ENCODE data around the gene LMF2.
A peak's percentile ranks its signal among the peaks of the same experiment; 100 is the strongest.

The LMF2 gene

GRCh38 chr22:50485221-50486131 lies 22.0 kb downstream of the LMF2 start:
- no peak for TF ChIP-seq CTCF (IDR thresholded peaks at IDR 0.05; ENCODE audit: low read depth, low read length)
- no peak overlapping the region for H3K4me3 ChIP-seq (replicated peaks in 1 of 2; ENCODE audit: low read depth in 2 of 2, low read length in 2 of 2)
- no peak for DNase-seq (ENCODE audit: low read depth in 2 of 2)

DNA sequence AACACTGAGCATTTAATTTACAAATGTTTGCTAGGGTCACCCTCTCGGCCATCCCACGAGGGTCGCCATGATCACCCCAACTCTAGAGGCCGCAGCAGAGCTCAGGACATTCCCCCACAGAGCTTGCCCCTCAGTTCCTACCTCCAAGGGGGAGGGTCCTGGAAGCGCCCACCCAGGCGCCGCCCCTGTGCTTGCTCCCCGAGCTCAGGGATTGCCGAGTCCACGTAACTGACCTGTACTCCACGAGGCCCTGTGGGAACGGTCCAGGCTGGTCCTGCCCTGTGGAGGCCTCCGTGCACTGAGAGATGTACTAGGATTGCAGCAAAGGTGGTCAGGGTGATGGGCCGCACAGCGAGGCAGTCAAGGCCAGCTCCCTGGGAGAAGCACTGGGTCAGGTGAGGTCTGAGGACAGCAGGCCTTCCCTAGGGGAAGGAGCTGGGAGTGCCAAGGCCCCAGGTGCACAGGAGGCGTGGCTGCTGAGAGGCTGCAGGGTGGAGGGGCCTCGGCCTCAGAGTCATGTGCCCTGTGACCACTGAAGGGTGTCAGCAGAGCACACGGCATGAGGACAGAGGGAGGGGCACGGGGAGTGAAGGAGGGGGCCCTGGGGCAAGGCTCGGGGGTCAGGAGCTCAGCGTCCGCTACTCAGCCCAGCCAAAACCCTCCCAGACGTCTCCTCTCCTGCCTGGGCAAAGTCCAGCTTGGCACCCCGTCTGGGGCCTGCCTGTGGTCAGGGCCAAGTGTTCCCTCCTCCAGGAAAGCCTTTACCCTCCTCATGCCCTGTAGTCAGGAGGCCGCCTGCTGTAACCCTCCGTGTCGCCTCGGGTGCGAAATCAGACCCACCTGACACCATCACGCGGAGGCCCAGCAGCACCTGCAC lies 23.3 kb downstream of the LMF2 start:
- no peak for DNase-seq (ENCODE audit: low read depth in 2 of 2)
- H3K4me3 ChIP-seq (replicated peaks in 1 of 2; ENCODE audit: low read depth in 2 of 2, low read length in 2 of 2), result no peak overlapping the region
- TF ChIP-seq CTCF (IDR thresholded peaks at IDR 0.05; ENCODE audit: low read depth, low read length), result no peak

- no peak overlapping the region for H3K4me3 ChIP-seq (replicated peaks in 1 of 2; ENCODE audit: low read depth in 2 of 2, low read length in 2 of 2)
- no peak for DNase-seq (ENCODE audit: low read depth in 2 of 2)
- TF ChIP-seq CTCF (IDR thresholded peaks at IDR 0.05; ENCODE audit: low read depth, low read length), result no peak
Observed at GRCh38 chr22:50483556-50483955, 23.9 kb downstream of the LMF2 start.

DNA sequence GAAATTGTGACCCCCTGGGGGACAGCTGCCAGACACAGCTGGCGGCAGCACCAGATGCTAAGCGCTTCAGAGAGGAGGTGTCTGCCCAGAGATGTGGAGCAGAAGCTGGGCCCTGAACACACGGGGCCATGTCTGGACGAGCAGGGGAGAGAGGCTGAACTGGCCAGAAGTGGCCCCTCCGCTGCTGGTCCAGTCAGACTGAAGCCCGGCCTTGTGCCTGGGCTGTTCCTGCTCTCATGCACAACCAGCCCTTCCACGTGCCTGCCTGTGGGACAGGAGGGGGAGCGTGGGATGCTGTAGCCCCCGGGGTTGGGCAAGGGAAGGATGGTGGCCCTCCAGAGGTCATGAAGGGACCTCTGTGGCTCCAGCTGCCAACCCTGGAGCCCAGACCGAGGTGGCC lies 24.4 kb downstream of the LMF2 start:
- no peak for DNase-seq (ENCODE audit: low read depth in 2 of 2)
- TF ChIP-seq CTCF (IDR thresholded peaks at IDR 0.05; ENCODE audit: low read depth, low read length), result no peak
- H3K4me3 ChIP-seq (replicated peaks in 1 of 2; ENCODE audit: low read depth in 2 of 2, low read length in 2 of 2), result no peak overlapping the region

- TF ChIP-seq CTCF (IDR thresholded peaks at IDR 0.05; ENCODE audit: low read depth, low read length), result no peak
- no peak for DNase-seq (ENCODE audit: low read depth in 2 of 2)
- peak overlapping the region; percentile 52 to 67 for H3K4me3 ChIP-seq (replicated peaks in 1 of 2; ENCODE audit: low read depth in 2 of 2, low read length in 2 of 2)
Observed at GRCh38 chr22:50482107-50483074, 25.1 kb downstream of the LMF2 start.

Measured in cardiac fibroblast (primary cell).